ENCODE results near the gene IPO13. TPM values are rescaled to one million over a fixed set of nuclear protein-coding genes. Genes with fewer than 3 reads are reported as not detected.

IPO13 gene
- total RNA-seq, 4 donors from 2014 or later, result 19.3 to 32.4 (median 20.5) TPM

GRCh38 chr1:43990271-43991199, 43.8 kb downstream of the IPO13 start:
- peak overlapping the region; percentile 48 to 78 (median 64) for H3K4me3 ChIP-seq
- H3K4me1 ChIP-seq, result peaks cover 7 to 38% (median 20%) of the 10 kb centered on the region in 3 donors
- no peaks in the 10 kb centered on the region for H3K9me3 ChIP-seq
- intact Hi-C loops (cut with DNase I), result no loop called here
- TF ChIP-seq CTCF (IDR thresholded peaks at IDR 0.05) (no peak), POLR2A (IDR thresholded peaks at IDR 0.05) (no peak)
- 66 to 75% methylated on average over 9 to 15 of the region's 19 CpGs for WGBS, 2 donors
- no peak for DNase-seq
- no peaks in the 10 kb centered on the region for H3K27me3 ChIP-seq
- H3K36me3 ChIP-seq, result peaks cover 0 to 13% (median 0%) of the 10 kb centered on the region in 3 donors
- H3K27ac ChIP-seq, result peak overlapping the region; percentile 76 to 88 (median 84)

GRCh38 chr1:43991200-43991475, 44.4 kb downstream of the IPO13 start:
- Histone ChIP-seq H3K27me3 (no peaks in the 10 kb centered on the region), H3K4me3 (peak overlapping the region; percentile 48 to 78 (median 64)), H3K36me3 (peaks cover 0 to 7% (median 0%) of the 10 kb centered on the region in 3 donors), H3K27ac (peak overlapping the region; percentile 76 to 88 (median 84)), H3K9me3 (no peaks in the 10 kb centered on the region), H3K4me1 (peaks cover 7 to 39% (median 20%) of the 10 kb centered on the region in 3 donors)
- WGBS, 2 donors, result 0 to 2% methylated on average over 6 to 7 of the region's 10 CpGs
- no peak for DNase-seq
- TF ChIP-seq POLR2A (IDR thresholded peaks at IDR 0.05) (no peak), CTCF (IDR thresholded peaks at IDR 0.05) (no peak)
- intact Hi-C loops (cut with DNase I), result no loop called here

GRCh38 chr1:43991476-43992231, 44.9 kb downstream of the IPO13 start, which contains the start of gene CCDC24:
Gene CCDC24, plus strand, starts transcription at chr1:43991599. Its CDS starts 280 bp downstream, at chr1:43991879.
- H3K4me3 ChIP-seq, result peak within 1 kb of the TSS; percentile 48 to 78 (median 64)
- no peaks in the 10 kb centered on the region for H3K27me3 ChIP-seq
- intact Hi-C loops (cut with DNase I), result no loop called here
- DNase-seq, result no peak
- H3K4me1 ChIP-seq, result peaks cover 12 to 44% (median 20%) of the 10 kb centered on the region in 3 donors
- H3K27ac ChIP-seq, result peak within 1 kb of the TSS; percentile 76 to 88 (median 84)
- peaks cover 0 to 1% (median 0%) of the 10 kb centered on the region in 3 donors for H3K36me3 ChIP-seq
- no peak for TF ChIP-seq POLR2A (IDR thresholded peaks at IDR 0.05)
- TF ChIP-seq CTCF (IDR thresholded peaks at IDR 0.05), result no peak
- H3K9me3 ChIP-seq, result no peaks in the 10 kb centered on the region
- WGBS, 2 donors, result 0 to 2% methylated on average over 8 to 15 of the region's 66 CpGs

GRCh38 chr1:43992232-43992995, 45.7 kb downstream of the IPO13 start:
- peaks cover 0 to 4% (median 0%) of the 10 kb centered on the region in 3 donors for H3K36me3 ChIP-seq
- H3K4me1 ChIP-seq, result peaks cover 12 to 50% (median 20%) of the 10 kb centered on the region in 3 donors
- WGBS, 2 donors, result 39 to 41% methylated on average over 4 to 7 of the region's 11 CpGs
- intact Hi-C loops (cut with DNase I), result no loop called here
- DNase-seq, result no peak
- H3K9me3 ChIP-seq, result no peaks in the 10 kb centered on the region
- no peaks in the 10 kb centered on the region for H3K27me3 ChIP-seq
- TF ChIP-seq CTCF (IDR thresholded peaks at IDR 0.05), result no peak
- TF ChIP-seq POLR2A (IDR thresholded peaks at IDR 0.05), result no peak
- H3K4me3 ChIP-seq, result peak overlapping the region; percentile 48 to 78 (median 64)
- H3K27ac ChIP-seq, result peak overlapping the region; percentile 76 to 88 (median 84)

All from esophagus squamous epithelium (tissue), 5 donors.